ENCODE data around the gene NSUN2.
"Not testable (repeated sequence)": the region's sequence is repeated elsewhere in the genome, so short reads cannot be mapped to it uniquely, and the experiment has no call there.

The NSUN2 gene

GRCh38 chr5:6584727-6585126 lies 48.1 kb downstream of the NSUN2 start:
- in situ Hi-C loops (cut with MboI; ENCODE audit: low sequenced_read_pairs): no loop called here

GRCh38 chr5:6584101-6584645 lies 48.7 kb downstream of the NSUN2 start:
- in situ Hi-C loops (cut with MboI; ENCODE audit: low sequenced_read_pairs): no loop called here

GRCh38 chr5:6583049-6583880 lies 49.6 kb downstream of the NSUN2 start:
- in situ Hi-C loops (cut with MboI; ENCODE audit: low sequenced_read_pairs): no loop called here

GRCh38 chr5:6582507-6583048 lies 50.3 kb downstream of the NSUN2 start:
- in situ Hi-C loops (cut with MboI; ENCODE audit: low sequenced_read_pairs): no loop called here

- in situ Hi-C loops (cut with MboI; ENCODE audit: low sequenced_read_pairs): no loop called here
These were observed 51.1 kb downstream of the NSUN2 start for GRCh38 chr5:6581559-6582426.

- in situ Hi-C loops (cut with MboI; ENCODE audit: low sequenced_read_pairs): no loop called here
These were observed 51.8 kb downstream of the NSUN2 start for GRCh38 chr5:6581090-6581489.

- in situ Hi-C loops (cut with MboI; ENCODE audit: low sequenced_read_pairs): no loop called here
These were observed 53.3 kb downstream of the NSUN2 start for GRCh38 chr5:6579535-6579934.

GRCh38 chr5:6578676-6579343 lies 54.0 kb downstream of the NSUN2 start:
- in situ Hi-C loops (cut with MboI; ENCODE audit: low sequenced_read_pairs): no loop called here

- in situ Hi-C loops (cut with MboI; ENCODE audit: low sequenced_read_pairs): no loop called here
These were observed 55.9 kb downstream of the NSUN2 start for GRCh38 chr5:6576861-6577501.

GRCh38 chr5:6574537-6575245 lies 58.2 kb downstream of the NSUN2 start:
- in situ Hi-C loops (cut with MboI; ENCODE audit: low sequenced_read_pairs): no loop called here

GRCh38 chr5:6574111-6574510 lies 58.7 kb downstream of the NSUN2 start:
- in situ Hi-C loops (cut with MboI; ENCODE audit: low sequenced_read_pairs): no loop called here

GRCh38 chr5:6573651-6574101 lies 59.2 kb downstream of the NSUN2 start:
- in situ Hi-C loops (cut with MboI; ENCODE audit: low sequenced_read_pairs): no loop called here

GRCh38 chr5:6572825-6573380 lies 59.9 kb downstream of the NSUN2 start:
- in situ Hi-C loops (cut with MboI; ENCODE audit: low sequenced_read_pairs): no loop called here

GRCh38 chr5:6572086-6572824 lies 60.6 kb downstream of the NSUN2 start:
- in situ Hi-C loops (cut with MboI; ENCODE audit: low sequenced_read_pairs): no loop called here

- in situ Hi-C loops (cut with MboI; ENCODE audit: low sequenced_read_pairs): not testable (repeated sequence)
These were observed 61.2 kb downstream of the NSUN2 start for GRCh38 chr5:6571607-6572006.

- in situ Hi-C loops (cut with MboI; ENCODE audit: low sequenced_read_pairs): no loop called here
These were observed 62.3 kb downstream of the NSUN2 start for GRCh38 chr5:6570530-6570929.

GRCh38 chr5:6568889-6569288 lies 64.0 kb downstream of the NSUN2 start:
- in situ Hi-C loops (cut with MboI; ENCODE audit: low sequenced_read_pairs): no loop called here

- in situ Hi-C loops (cut with MboI; ENCODE audit: low sequenced_read_pairs): no loop called here
These were observed 64.5 kb downstream of the NSUN2 start for GRCh38 chr5:6568383-6568782.

- in situ Hi-C loops (cut with MboI; ENCODE audit: low sequenced_read_pairs): no loop called here
These were observed 65.0 kb downstream of the NSUN2 start for GRCh38 chr5:6567835-6568234.
